K562 (cell line): ENCODE measurements around the gene CASP2. TPM values are rescaled to one million over a fixed set of nuclear protein-coding genes. Genes with fewer than 3 reads are reported as not detected.

ENCODE experiments used
- CREM ChIP-seq: IDR thresholded peaks from 2 replicates; pipeline ENCODE4 v1.6.1; 2014; ENCODE audit warnings: antibody characterized with exemption, low read depth
- FOXP4 ChIP-seq: sonication (generic); formaldehyde crosslinking; IDR thresholded peaks from 2 replicates; pipeline ENCODE4 v1.8.0; 2022; ENCODE audit warnings: mild to moderate bottlenecking, missing genetic modification reagents, borderline replicate concordance
- SMARCB1 ChIP-seq: IDR thresholded peaks from 2 replicates; pipeline ENCODE4 v1.6.1; 2011; ENCODE audit warnings: improper control_type of control experiment, low read depth; ENCODE audit not compliant: insufficient read length
- SPI1 ChIP-seq: IDR thresholded peaks from 2 replicates; pipeline ENCODE4 v1.6.1; 2011; ENCODE audit warnings: low read depth, low read length, control low read depth, borderline replicate concordance
- TAF7 ChIP-seq: fragments of 450-650 bp; IDR thresholded peaks from 2 replicates; pipeline ENCODE4 v1.6.1; 2016; ENCODE audit warnings: missing genetic modification characterization, missing compliant biosample characterization
- TCF7 ChIP-seq: sonication (generic); IDR thresholded peaks from 2 replicates; pipeline ENCODE4 v1.6.1; 2016; ENCODE audit warnings: antibody characterized with exemption, borderline replicate concordance
- ZEB2 ChIP-seq: fragments of 450-650 bp; IDR thresholded peaks from 2 replicates; pipeline ENCODE4 v1.6.1; 2016
- ZMIZ1 ChIP-seq, 2 experiments: fragments of 150-350 bp in 1 of 2; IDR thresholded peaks; 2 replicates each; pipeline ENCODE4 v1.6.1; 2012 to 2016; ENCODE audit warnings: low read depth in 2 of 2, low read length in 2 of 2, mild to moderate bottlenecking in 1 of 2, moderate library complexity in 1 of 2
- ZNF408 ChIP-seq: fragments of 250-450 bp; sonication (Bioruptor Pico); IDR thresholded peaks from 2 replicates; pipeline ENCODE4 v1.4.0; 2020; ENCODE audit warnings: low read depth, mild to moderate bottlenecking, moderate library complexity
- ZNF609 ChIP-seq: sonication (generic); formaldehyde crosslinking; IDR thresholded peaks from 2 replicates; pipeline ENCODE4 v1.8.1; 2023; ENCODE audit warnings: missing genetic modification reagents, mild to moderate bottlenecking, borderline replicate concordance
- polyA plus RNA-seq, 8 experiments: library from polyadenylated mRNA; depleted of rRNA in 4 of 8; stranded (reverse) in 5 of 8; unstranded in 3 of 8; fragments of >200 nt; fragmentation: Nextera tagmentation in 2 of 8; fragmentation: Illumina TruSeq in 1 of 8; extraction: Ambion mirVana in 2 of 8; extraction: Trizol in 1 of 8; gene quantifications; 2 replicates each; pipeline versions ENCODE4 v1.2.1 to v1.2.3, GENCODE V29; 2011 to 2014; ENCODE audit warnings: inconsistent platforms in 1 of 8, missing spikeins in 1 of 8
- total RNA-seq, 7 experiments: library from RNA; depleted of rRNA in 6 of 7; stranded (reverse); fragments of >200 nt in 6 of 7; fragmentation: Illumina TruSeq in 2 of 7; extraction: Trizol in 2 of 7; gene quantifications; 2 replicates each; pipeline versions ENCODE4 v1.2.1 to v1.2.3, GENCODE V29; 2011 to 2021; ENCODE audit warnings: low replicate concordance in 1 of 7

Gene CASP2
- total and polyA plus RNA-seq, 9 of the 15 experiments (the other 6 are each of a cell fraction or from before 2014, with no cell fraction given) = 18.8 to 64.9 (median 24.1) TPM

GRCh38 chr7:143263266-143264195 is 24.6 kb upstream of the CASP2 start, which contains the start of gene GSTK1 (continued):
- TF ChIP-seq ZNF609 (CRISPR knock-in tag) (no peak), ZEB2 (0 out of 2 replicates have a peak, but pooled peaks have one; percentile 24), FOXP4 (no peak; the same call in 1 of the 2 replicates), TAF7 (tag) (peak; percentile 89), SPI1 (peak; percentile 1; the same call in 1 of the 2 replicates), ZNF408 (CRISPR knock-in tag) (no peak), CREM (0 out of 2 replicates have a peak, but pooled peaks have one; percentile 63), ZMIZ1 (IDR thresholded peaks at IDR 0.05; ENCODE audit: low read depth in 2 of 2, low read length in 2 of 2) (0 out of 4 replicates have a peak, but pooled peaks of 1 of the 2 experiments have one; percentile 33), TCF7 (0 out of 2 replicates have a peak, but pooled peaks have one; percentile 48), SMARCB1 (no peak)
